HG02623 (cell line): Measurements from ENCODE around the gene FAM131B.

Experiments used
- ATAC-seq: cut with Tn5 transposase; IDR thresholded peaks from one replicate; pipeline ENCODE4 v1.9.1; 2021; ENCODE audit warnings: moderate library complexity; ENCODE audit not compliant: unreplicated experiment

FAM131B gene

GRCh38 chr7:143383642-143383957 lies 21.1 kb upstream of the FAM131B start:
- no peak for ATAC-seq

GRCh38 chr7:143382791-143383641 lies 20.5 kb upstream of the FAM131B start:
- ATAC-seq, result no peak

- ATAC-seq, result no peak
Observed at GRCh38 chr7:143382126-143382790, 19.7 kb upstream of the FAM131B start.

- ATAC-seq, result peak; percentile 6
Observed at GRCh38 chr7:143381427-143382125, 19.1 kb upstream of the FAM131B start.

- peak; percentile 79 for ATAC-seq
Observed at GRCh38 chr7:143380646-143381426, 18.3 kb upstream of the FAM131B start, which contains the start of gene ZYX. ZYX (plus strand) TSS chr7:143381345; CDS start chr7:143381572, 227 bp downstream.

GRCh38 chr7:143380260-143380645 lies 17.7 kb upstream of the FAM131B start:
- peak; percentile 48 for ATAC-seq

GRCh38 chr7:143379611-143380259 lies 17.2 kb upstream of the FAM131B start:
- no peak for ATAC-seq

GRCh38 chr7:143376396-143376795 lies 13.9 kb upstream of the FAM131B start:
- ATAC-seq, result no peak

- ATAC-seq, result no peak
Observed at GRCh38 chr7:143375298-143376034, 13.0 kb upstream of the FAM131B start.

GRCh38 chr7:143374561-143374960 lies 12.0 kb upstream of the FAM131B start:
- no peak for ATAC-seq

- no peak for ATAC-seq
Observed at GRCh38 chr7:143373255-143373794, 10.8 kb upstream of the FAM131B start.

- no peak for ATAC-seq
Observed at GRCh38 chr7:143372070-143372469, 9.6 kb upstream of the FAM131B start.

GRCh38 chr7:143369678-143370651 lies 7.5 kb upstream of the FAM131B start:
- no peak for ATAC-seq

GRCh38 chr7:143368387-143368786 lies 5.9 kb upstream of the FAM131B start:
- ATAC-seq, result no peak

GRCh38 chr7:143367972-143368371 lies 5.5 kb upstream of the FAM131B start:
- ATAC-seq, result no peak

GRCh38 chr7:143363016-143363937 lies 764 bp upstream of the FAM131B start:
- ATAC-seq, result no peak

GRCh38 chr7:143361552-143362130 lies 872 bp downstream of the FAM131B start:
- no peak for ATAC-seq
